Ovary (tissue), 10 donors: Measurements from ENCODE around the gene PASD1. TPM values are rescaled to one million over a fixed set of nuclear protein-coding genes. Genes with fewer than 3 reads are reported as not detected.

Experiments
- DNase-seq, 5 donors: peaks; one replicate each; pipeline ENCODE4 v3.0.0-alpha.2; 2019 to 2020
- H3K27ac ChIP-seq, 2 donors: fragments of 200-600 bp; one replicate each; pipeline versions ENCODE4 v1.5.1 to v1.8.0; 2019 to 2022
- H3K27me3 ChIP-seq: fragments of 200-600 bp; one replicate; pipeline ENCODE4 v1.8.0; 2022
- H3K36me3 ChIP-seq: fragments of 200-600 bp; sonication (generic); one replicate; pipeline ENCODE4 v1.5.1; 2019
- H3K4me1 ChIP-seq: one replicate; pipeline ENCODE4 v1.8.1; 2013; ENCODE audit warnings: mild to moderate bottlenecking, moderate library complexity; ENCODE audit not compliant: insufficient read depth
- H3K4me3 ChIP-seq: fragments of 200-600 bp; sonication (generic); one replicate; pipeline ENCODE4 v1.5.1; 2017
- H3K9me3 ChIP-seq, 2 donors: fragments of 200-600 bp in 1 of 2; sonication (generic) in 1 of 2; one replicate each; pipeline versions ENCODE4 v1.5.1 to v1.8.1; 2013 to 2019; ENCODE audit warnings: mild to moderate bottlenecking in 1 of 2, moderate library complexity in 1 of 2
- EP300 ChIP-seq: sonication (generic); formaldehyde crosslinking; IDR thresholded peaks from one replicate; pipeline ENCODE4 v1.6.1; 2017; ENCODE audit warnings: antibody characterized with exemption
- POLR2A ChIP-seq: fragments of 450-650 bp; IDR thresholded peaks from one replicate; pipeline ENCODE4 v1.6.1; 2017; ENCODE audit warnings: antibody characterized with exemption, mild to moderate bottlenecking, moderate library complexity
- WGBS, 3 donors: extraction: QIAGEN DNeasy Blood & Tissue Kit in 1 of 3; methylation state at CpG; one replicate each; pipeline versions ENCODE4 v1.1.5 to v1.1.7; 2013 to 2017; 5-methylcytosine and 5-hydroxymethylcytosine counted together
- intact Hi-C, 4 donors: fragments of 100-400 bp; cut with DNase I; formaldehyde crosslinking; loops; one replicate each; pipeline versions ENCODE4 v1.11.0 to v1.15.1; 2022 to 2023
- long read RNA-seq, 3 donors: library from polyadenylated mRNA in 2 of 3; unstranded in 2 of 3; transcript quantifications; one replicate each; pipeline ENCODE4 v2.0.0 and lab custom pipeline, GENCODE V29; 2021 to 2026
- polyA plus RNA-seq, 2 donors: library from polyadenylated mRNA; stranded (reverse); fragments of 200-250 nt in 1 of 2; fragments of 350-450 nt in 1 of 2; fragmentation: Illumina TruSeq in 1 of 2; extraction: RNeasy Lipid Tissue Mini Kit (QIAGEN cat#74804) in 1 of 2; gene quantifications; one replicate each; pipeline ENCODE4 v1.2.3, GENCODE V29; 2013 to 2014
- total RNA-seq, 7 donors: library from RNA; depleted of rRNA in 2 of 7; stranded (reverse); fragments of >200 nt in 2 of 7; fragmentation: NEBNext Ultra II Directional in 3 of 7; extraction: Animal tissue kit (Norgen Biotek cat#: 25700) in 3 of 7; gene quantifications; one replicate each; pipeline versions ENCODE4 v1.1.0 to v1.2.4, GENCODE V29; 2016 to 2023
- TF ChIP-seq, protein P1 (sequence below), 3 donors: fragments of 450-650 bp in 2 of 3; fragments of 200-600 bp in 1 of 3; IDR thresholded peaks; one replicate each; pipeline versions ENCODE4 v1.5.1 to v1.8.0; 2016 to 2022; ENCODE audit warnings: antibody characterized with exemption in 3 of 3, mild to moderate bottlenecking in 1 of 3
- donor health status: DM: no; HTN: no; CAD: no; lungs with moderate emphysema.
- donor health status: DM: no; HTN: no; CAD: no.
- donor health status: Bipolar disorder and iron deficiency.
- donor health status: DM: yes; HTN: yes; CAD: no.
- donor health status: DM: no; HTN: no; CAD: no.
- donor health status: DM: yes; HTN: yes; CAD: no.

The PASD1 gene
- total RNA-seq (not detected), polyA plus RNA-seq (under 1 TPM in 1 of 2 donors, not detected in 1; 0.02 TPM)
- long read RNA-seq, donor 1: 0 reads
- long read RNA-seq, donor 2: 0 reads
- long read RNA-seq, donor 3: 0 reads

DNA sequence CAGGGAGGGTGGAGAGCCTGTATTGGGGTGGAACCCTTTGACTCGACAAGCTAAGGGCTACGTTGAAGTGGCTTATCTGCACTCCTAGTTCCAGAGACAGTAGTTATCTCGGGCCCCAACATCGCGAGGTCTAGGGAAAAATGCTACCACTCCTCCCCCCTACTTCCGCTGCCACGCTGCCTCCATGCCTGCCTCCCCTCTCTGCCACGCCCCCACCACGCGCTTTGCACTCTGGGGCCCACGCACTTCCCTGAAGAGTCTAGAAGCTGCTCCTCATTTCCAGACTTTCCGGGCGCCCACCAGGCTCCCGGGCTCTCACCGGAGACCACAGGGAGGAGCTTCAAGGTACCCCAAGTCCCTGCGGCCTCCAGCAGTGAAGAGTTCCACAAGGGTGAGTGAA lies at the start of gene PASD1:
Gene PASD1 (plus strand): TSS at position 227 of the 400 bp plus-strand sequence. CDS start 37,879 bp downstream, outside the sequence.
- intact Hi-C loops: no loop called here
- DNase-seq: no peak
- no peaks in the 10 kb centered on the region for H3K4me1 ChIP-seq
- WGBS, 3 donors: 91 to 97% (median 93%) methylated on average over 16 of the region's 16 CpGs
- no peaks in the 10 kb centered on the region for H3K36me3 ChIP-seq
- no peaks in the 10 kb centered on the region for H3K27me3 ChIP-seq
- no peak within 1 kb of the TSS for H3K27ac ChIP-seq
- H3K4me3 ChIP-seq: no peak within 1 kb of the TSS
- TF ChIP-seq POLR2A (no peak), EP300 (no peak)
- TF ChIP-seq, protein P1, sequence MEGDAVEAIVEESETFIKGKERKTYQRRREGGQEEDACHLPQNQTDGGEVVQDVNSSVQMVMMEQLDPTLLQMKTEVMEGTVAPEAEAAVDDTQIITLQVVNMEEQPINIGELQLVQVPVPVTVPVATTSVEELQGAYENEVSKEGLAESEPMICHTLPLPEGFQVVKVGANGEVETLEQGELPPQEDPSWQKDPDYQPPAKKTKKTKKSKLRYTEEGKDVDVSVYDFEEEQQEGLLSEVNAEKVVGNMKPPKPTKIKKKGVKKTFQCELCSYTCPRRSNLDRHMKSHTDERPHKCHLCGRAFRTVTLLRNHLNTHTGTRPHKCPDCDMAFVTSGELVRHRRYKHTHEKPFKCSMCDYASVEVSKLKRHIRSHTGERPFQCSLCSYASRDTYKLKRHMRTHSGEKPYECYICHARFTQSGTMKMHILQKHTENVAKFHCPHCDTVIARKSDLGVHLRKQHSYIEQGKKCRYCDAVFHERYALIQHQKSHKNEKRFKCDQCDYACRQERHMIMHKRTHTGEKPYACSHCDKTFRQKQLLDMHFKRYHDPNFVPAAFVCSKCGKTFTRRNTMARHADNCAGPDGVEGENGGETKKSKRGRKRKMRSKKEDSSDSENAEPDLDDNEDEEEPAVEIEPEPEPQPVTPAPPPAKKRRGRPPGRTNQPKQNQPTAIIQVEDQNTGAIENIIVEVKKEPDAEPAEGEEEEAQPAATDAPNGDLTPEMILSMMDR (IDR thresholded peaks at IDR 0.05): no peak
- H3K9me3 ChIP-seq: no peaks in the 10 kb centered on the region

DNA sequence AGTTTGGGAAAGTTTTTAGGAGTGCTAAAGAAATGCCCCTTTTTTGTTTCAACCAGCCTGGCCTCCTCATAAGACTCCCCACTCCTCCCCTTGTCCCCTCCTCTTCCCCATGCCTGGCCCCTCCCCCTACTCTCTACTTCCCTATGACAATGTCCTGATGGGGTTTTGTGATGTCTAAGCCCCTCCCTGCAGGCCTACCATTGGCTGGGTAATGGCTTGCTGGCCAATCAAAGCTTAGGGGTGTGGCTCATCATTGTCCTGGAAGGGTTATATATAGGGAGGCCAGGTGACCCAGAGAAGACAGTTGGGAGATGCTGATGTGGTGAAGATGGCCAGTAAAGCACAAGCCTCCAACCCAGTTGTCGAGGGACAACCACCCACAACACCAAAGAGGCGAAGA lies 48.2 kb upstream of the PASD1 start:
- 71 to 75% (median 74%) methylated on average over 2 of the region's 2 CpGs for WGBS, 3 donors
- H3K9me3 ChIP-seq: no peaks in the 10 kb centered on the region
- no peak for DNase-seq

GRCh38 chrX:151516538-151517187 lies 46.8 kb upstream of the PASD1 start:
- 65 to 73% (median 71%) methylated on average over 15 of the region's 15 CpGs for WGBS, 3 donors
- DNase-seq: no peak
- Histone ChIP-seq H3K27ac (no peak overlapping the region), H3K4me1 (no peaks in the 10 kb centered on the region), H3K9me3 (no peaks in the 10 kb centered on the region), H3K4me3 (no peak overlapping the region), H3K36me3 (no peaks in the 10 kb centered on the region), H3K27me3 (no peaks in the 10 kb centered on the region)
- TF ChIP-seq, protein P1 (IDR thresholded peaks at IDR 0.05): no peak
- TF ChIP-seq POLR2A: no peak
- no peak for TF ChIP-seq EP300
- intact Hi-C loops: no loop called here

More for the DNA sequence above, 48.2 kb upstream of the PASD1 start:
- no peaks in the 10 kb centered on the region for H3K27me3 ChIP-seq
- intact Hi-C loops: no loop called here
- H3K4me1 ChIP-seq: no peaks in the 10 kb centered on the region
- no peak overlapping the region for H3K4me3 ChIP-seq
- H3K36me3 ChIP-seq: no peaks in the 10 kb centered on the region
- H3K27ac ChIP-seq: no peak overlapping the region
- TF ChIP-seq EP300: no peak
- TF ChIP-seq, protein P1 (IDR thresholded peaks at IDR 0.05): no peak
- TF ChIP-seq POLR2A: no peak

DNA sequence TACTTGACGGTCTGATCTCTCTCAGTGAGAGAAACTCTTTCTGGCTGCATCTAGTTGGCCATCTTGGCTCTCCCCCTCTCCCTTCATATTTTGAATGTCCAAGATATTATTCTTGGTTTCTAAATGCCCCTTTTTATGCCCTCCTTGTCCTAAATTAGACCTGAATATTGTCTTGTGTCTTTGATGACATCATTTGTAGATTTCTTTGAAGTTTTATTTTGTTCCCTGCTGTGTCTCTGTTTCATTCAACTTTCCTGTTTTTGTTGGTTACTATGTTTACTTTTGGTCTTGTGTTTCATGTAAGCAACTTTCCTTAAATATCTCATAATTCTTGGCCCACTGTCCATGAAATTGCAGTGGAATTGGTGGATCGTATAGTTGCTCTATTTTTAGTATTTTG lies 46.1 kb upstream of the PASD1 start:
- Histone ChIP-seq H3K9me3 (no peaks in the 10 kb centered on the region), H3K4me1 (no peaks in the 10 kb centered on the region), H3K36me3 (no peaks in the 10 kb centered on the region), H3K4me3 (no peak overlapping the region), H3K27me3 (no peaks in the 10 kb centered on the region), H3K27ac (no peak overlapping the region)
- DNase-seq: no peak
- TF ChIP-seq EP300 (no peak), POLR2A (no peak)
- TF ChIP-seq, protein P1 (IDR thresholded peaks at IDR 0.05): no peak
- intact Hi-C loops: no loop called here
- WGBS, 3 donors: 51 to 62% (median 59%) methylated on average over 2 of the region's 2 CpGs
